ENCODE results near the gene GRIK1. TPM values are rescaled to one million over a fixed set of nuclear protein-coding genes. Genes with fewer than 3 reads are reported as not detected.

GRIK1 gene
- total RNA-seq, 4 donors from 2014 or later: 0.15 to 0.29 (median 0.27) TPM; not detected in 1

DNA sequence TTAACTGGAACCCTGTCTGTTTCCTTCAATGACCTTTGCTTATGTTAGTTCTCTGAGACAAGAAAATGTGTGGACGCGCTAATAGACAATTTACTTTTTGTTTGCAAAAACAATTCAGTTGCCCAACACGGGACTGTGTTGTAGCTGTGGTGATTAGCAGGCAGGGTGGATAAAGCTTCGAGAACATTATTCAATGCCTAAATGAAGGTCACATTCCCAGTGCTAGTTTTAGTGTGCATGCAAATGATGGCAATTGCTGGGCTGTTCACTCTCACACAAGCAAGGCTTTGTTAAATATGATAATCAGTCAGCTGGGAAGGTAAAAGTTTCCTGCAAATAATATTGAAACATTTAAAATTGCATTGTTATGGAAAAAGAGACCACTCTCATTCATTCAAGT is 452.6 kb downstream of the GRIK1 start:
- H3K36me3 ChIP-seq: no peaks in the 10 kb centered on the region
- H3K27ac ChIP-seq: no peak overlapping the region
- H3K4me1 ChIP-seq: no peaks in the 10 kb centered on the region
- TF ChIP-seq POLR2A (IDR thresholded peaks at IDR 0.05): no peak
- TF ChIP-seq, protein P1, sequence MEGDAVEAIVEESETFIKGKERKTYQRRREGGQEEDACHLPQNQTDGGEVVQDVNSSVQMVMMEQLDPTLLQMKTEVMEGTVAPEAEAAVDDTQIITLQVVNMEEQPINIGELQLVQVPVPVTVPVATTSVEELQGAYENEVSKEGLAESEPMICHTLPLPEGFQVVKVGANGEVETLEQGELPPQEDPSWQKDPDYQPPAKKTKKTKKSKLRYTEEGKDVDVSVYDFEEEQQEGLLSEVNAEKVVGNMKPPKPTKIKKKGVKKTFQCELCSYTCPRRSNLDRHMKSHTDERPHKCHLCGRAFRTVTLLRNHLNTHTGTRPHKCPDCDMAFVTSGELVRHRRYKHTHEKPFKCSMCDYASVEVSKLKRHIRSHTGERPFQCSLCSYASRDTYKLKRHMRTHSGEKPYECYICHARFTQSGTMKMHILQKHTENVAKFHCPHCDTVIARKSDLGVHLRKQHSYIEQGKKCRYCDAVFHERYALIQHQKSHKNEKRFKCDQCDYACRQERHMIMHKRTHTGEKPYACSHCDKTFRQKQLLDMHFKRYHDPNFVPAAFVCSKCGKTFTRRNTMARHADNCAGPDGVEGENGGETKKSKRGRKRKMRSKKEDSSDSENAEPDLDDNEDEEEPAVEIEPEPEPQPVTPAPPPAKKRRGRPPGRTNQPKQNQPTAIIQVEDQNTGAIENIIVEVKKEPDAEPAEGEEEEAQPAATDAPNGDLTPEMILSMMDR (IDR thresholded peaks at IDR 0.05): no peak
- DNase-seq: no peak
- no peaks in the 10 kb centered on the region for H3K27me3 ChIP-seq
- no peaks in the 10 kb centered on the region for H3K9me3 ChIP-seq
- 65 to 67% methylated on average over 4 of the region's 4 CpGs for WGBS, 2 donors
- intact Hi-C loops (cut with DNase I): no loop called here
- H3K4me3 ChIP-seq (replicated peaks in 1 of 3): no peak overlapping the region

Other genes starting within 250 kb of the GRIK1 start
- gene CLDN17, start 226.8 kb upstream of the GRIK1 start, total RNA-seq: not detected

All from thyroid gland (tissue), 4 donors.